ENCODE results near the gene SLC38A6.

Gene SLC38A6

GRCh38 chr14:60981633-60982455 lies 799 bp downstream of the SLC38A6 start:
- no peak for DNase-seq (ENCODE audit: low read depth)

- DNase-seq (ENCODE audit: low read depth): no peak
Observed at GRCh38 chr14:60984196-60984595, 3.2 kb downstream of the SLC38A6 start.

GRCh38 chr14:60986500-60986899 lies 5.5 kb downstream of the SLC38A6 start:
- DNase-seq (ENCODE audit: low read depth): no peak

- no peak for DNase-seq (ENCODE audit: low read depth)
Observed at GRCh38 chr14:60989599-60989998, 8.6 kb downstream of the SLC38A6 start.

GRCh38 chr14:60998617-60999016 lies 17.6 kb downstream of the SLC38A6 start:
- no peak for DNase-seq (ENCODE audit: low read depth)

- no peak for DNase-seq (ENCODE audit: low read depth)
Observed at GRCh38 chr14:60999536-60999935, 18.5 kb downstream of the SLC38A6 start.

GRCh38 chr14:61003571-61003970 lies 22.5 kb downstream of the SLC38A6 start:
- DNase-seq (ENCODE audit: low read depth): no peak

- DNase-seq (ENCODE audit: low read depth): no peak
Observed at GRCh38 chr14:61019537-61019936, 38.5 kb downstream of the SLC38A6 start.

GRCh38 chr14:61025251-61026223 lies 44.5 kb downstream of the SLC38A6 start:
- peak; percentile 43 for DNase-seq (ENCODE audit: low read depth)

- DNase-seq (ENCODE audit: low read depth): no peak
Observed at GRCh38 chr14:61026526-61026925, 45.5 kb downstream of the SLC38A6 start.

- no peak for DNase-seq (ENCODE audit: low read depth)
Observed at GRCh38 chr14:61031026-61031425, 50.0 kb downstream of the SLC38A6 start.

- DNase-seq (ENCODE audit: low read depth): no peak
Observed at GRCh38 chr14:61033054-61033453, 52.0 kb downstream of the SLC38A6 start.

GRCh38 chr14:61033855-61034254 lies 52.8 kb downstream of the SLC38A6 start:
- no peak for DNase-seq (ENCODE audit: low read depth)

- no peak for DNase-seq (ENCODE audit: low read depth)
Observed at GRCh38 chr14:61034416-61035120, 53.5 kb downstream of the SLC38A6 start.

GRCh38 chr14:61037215-61037614 lies 56.2 kb downstream of the SLC38A6 start:
- no peak for DNase-seq (ENCODE audit: low read depth)

- DNase-seq (ENCODE audit: low read depth): no peak
Observed at GRCh38 chr14:61041704-61042103, 60.7 kb downstream of the SLC38A6 start.

- DNase-seq (ENCODE audit: low read depth): no peak
Observed at GRCh38 chr14:61042220-61042619, 61.2 kb downstream of the SLC38A6 start.

- no peak for DNase-seq (ENCODE audit: low read depth)
Observed at GRCh38 chr14:61043506-61043905, 62.5 kb downstream of the SLC38A6 start.

- DNase-seq (ENCODE audit: low read depth): no peak
Observed at GRCh38 chr14:61047021-61047420, 66.0 kb downstream of the SLC38A6 start.

GRCh38 chr14:61048640-61049039 lies 67.6 kb downstream of the SLC38A6 start:
- no peak for DNase-seq (ENCODE audit: low read depth)

- no peak for DNase-seq (ENCODE audit: low read depth)
Observed at GRCh38 chr14:61050417-61050816, 69.4 kb downstream of the SLC38A6 start.

- DNase-seq (ENCODE audit: low read depth): no peak
Observed at GRCh38 chr14:61051051-61051450, 70.0 kb downstream of the SLC38A6 start.
